HepG2 (cell line): Measurements from ENCODE around the gene TRIM31.

Experiments
- DNMT3B ChIP-seq: conservative IDR thresholded peaks from 2 replicates; pipeline ENCODE4 v1.6.1; 2016; ENCODE audit warnings: missing biosample characterization, control low read depth
- HOMEZ ChIP-seq: IDR thresholded peaks from 2 replicates; pipeline ENCODE4 v1.6.1; 2016; ENCODE audit warnings: low read depth
- NFE2L2 ChIP-seq: fragments of 150-350 bp; IDR thresholded peaks from 2 replicates; pipeline ENCODE4 v1.6.1; 2014; ENCODE audit warnings: low read length
- ZNF275 ChIP-seq: sonication (generic); formaldehyde crosslinking; IDR thresholded peaks from 2 replicates; pipeline ENCODE4 v1.8.0; 2022; ENCODE audit warnings: missing genetic modification reagents, mild to moderate bottlenecking, inconsistent platforms, borderline replicate concordance
- TF ChIP-seq, protein P1 (sequence below): IDR thresholded peaks from 2 replicates; pipeline ENCODE4 v1.6.1; 2016
- TF ChIP-seq, protein P2 (sequence below): sonication (generic); formaldehyde crosslinking; IDR thresholded peaks from 2 replicates; pipeline ENCODE4 v1.5.0; 2020; ENCODE audit warnings: mild to moderate bottlenecking, missing genetic modification reagents, moderate library complexity

DNA sequence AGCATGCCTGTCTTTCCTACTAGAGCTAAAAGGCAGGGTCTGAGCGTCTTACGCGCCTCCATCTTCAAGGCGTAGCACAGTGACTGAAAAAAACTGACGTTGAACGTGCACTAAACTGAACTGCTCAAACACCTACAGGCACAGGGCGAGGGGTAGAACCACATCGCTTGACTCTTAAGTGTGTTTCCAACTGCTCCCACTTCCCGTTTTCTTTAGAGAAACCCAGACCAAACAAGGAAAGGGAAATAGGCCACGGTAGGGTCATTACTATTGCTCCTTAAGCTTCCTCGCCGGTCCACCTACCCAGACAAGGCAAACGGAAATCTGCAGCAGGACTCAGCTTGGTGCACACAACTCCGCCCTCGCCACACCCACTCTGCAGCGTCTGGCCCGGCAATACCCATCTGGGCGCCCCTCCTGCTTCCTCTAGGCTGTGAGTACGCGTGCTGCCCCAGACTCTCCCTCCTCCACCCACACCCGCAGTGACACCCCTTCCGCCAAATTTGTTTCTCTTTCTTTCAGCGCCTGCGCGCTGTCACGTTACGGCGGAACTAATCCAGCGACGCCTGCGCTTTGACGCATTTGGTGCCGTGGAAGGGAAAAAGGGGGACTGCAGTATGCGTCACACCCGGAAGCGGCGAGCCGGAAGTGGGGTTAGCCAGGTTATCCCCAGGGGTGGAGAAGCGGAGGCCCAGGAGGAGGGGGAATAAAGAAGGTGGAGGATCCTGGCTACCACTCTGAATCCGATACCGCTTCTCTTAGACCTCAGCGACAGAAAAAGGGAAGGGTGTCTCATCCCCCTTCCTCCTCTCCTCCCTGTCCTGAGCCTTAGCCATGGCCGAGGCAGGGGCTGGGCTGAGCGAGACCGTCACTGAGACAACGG lies 46.1 kb downstream of the TRIM31 start, which contains the start of gene PPP1R11:
- TF ChIP-seq ZNF275 (CRISPR knock-in tag) (no peak), HOMEZ (CRISPR knock-in tag) (no peak; the same call in 1 of the 2 replicates), DNMT3B (no peak; the same call in 1 of the 2 replicates), NFE2L2 (no peak; the same call in 1 of the 2 replicates)
- TF ChIP-seq, protein P1, sequence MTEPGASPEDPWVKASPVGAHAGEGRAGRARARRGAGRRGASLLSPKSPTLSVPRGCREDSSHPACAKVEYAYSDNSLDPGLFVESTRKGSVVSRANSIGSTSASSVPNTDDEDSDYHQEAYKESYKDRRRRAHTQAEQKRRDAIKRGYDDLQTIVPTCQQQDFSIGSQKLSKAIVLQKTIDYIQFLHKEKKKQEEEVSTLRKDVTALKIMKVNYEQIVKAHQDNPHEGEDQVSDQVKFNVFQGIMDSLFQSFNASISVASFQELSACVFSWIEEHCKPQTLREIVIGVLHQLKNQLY (CRISPR knock-in tag): no peak
- TF ChIP-seq, protein P2, sequence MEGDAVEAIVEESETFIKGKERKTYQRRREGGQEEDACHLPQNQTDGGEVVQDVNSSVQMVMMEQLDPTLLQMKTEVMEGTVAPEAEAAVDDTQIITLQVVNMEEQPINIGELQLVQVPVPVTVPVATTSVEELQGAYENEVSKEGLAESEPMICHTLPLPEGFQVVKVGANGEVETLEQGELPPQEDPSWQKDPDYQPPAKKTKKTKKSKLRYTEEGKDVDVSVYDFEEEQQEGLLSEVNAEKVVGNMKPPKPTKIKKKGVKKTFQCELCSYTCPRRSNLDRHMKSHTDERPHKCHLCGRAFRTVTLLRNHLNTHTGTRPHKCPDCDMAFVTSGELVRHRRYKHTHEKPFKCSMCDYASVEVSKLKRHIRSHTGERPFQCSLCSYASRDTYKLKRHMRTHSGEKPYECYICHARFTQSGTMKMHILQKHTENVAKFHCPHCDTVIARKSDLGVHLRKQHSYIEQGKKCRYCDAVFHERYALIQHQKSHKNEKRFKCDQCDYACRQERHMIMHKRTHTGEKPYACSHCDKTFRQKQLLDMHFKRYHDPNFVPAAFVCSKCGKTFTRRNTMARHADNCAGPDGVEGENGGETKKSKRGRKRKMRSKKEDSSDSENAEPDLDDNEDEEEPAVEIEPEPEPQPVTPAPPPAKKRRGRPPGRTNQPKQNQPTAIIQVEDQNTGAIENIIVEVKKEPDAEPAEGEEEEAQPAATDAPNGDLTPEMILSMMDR: no peak
